ENCODE results near the gene TPD52L2.
"Not testable (repeated sequence)": the region's sequence is repeated elsewhere in the genome, so short reads cannot be mapped to it uniquely, and the experiment has no call there.

The TPD52L2 gene

DNA sequence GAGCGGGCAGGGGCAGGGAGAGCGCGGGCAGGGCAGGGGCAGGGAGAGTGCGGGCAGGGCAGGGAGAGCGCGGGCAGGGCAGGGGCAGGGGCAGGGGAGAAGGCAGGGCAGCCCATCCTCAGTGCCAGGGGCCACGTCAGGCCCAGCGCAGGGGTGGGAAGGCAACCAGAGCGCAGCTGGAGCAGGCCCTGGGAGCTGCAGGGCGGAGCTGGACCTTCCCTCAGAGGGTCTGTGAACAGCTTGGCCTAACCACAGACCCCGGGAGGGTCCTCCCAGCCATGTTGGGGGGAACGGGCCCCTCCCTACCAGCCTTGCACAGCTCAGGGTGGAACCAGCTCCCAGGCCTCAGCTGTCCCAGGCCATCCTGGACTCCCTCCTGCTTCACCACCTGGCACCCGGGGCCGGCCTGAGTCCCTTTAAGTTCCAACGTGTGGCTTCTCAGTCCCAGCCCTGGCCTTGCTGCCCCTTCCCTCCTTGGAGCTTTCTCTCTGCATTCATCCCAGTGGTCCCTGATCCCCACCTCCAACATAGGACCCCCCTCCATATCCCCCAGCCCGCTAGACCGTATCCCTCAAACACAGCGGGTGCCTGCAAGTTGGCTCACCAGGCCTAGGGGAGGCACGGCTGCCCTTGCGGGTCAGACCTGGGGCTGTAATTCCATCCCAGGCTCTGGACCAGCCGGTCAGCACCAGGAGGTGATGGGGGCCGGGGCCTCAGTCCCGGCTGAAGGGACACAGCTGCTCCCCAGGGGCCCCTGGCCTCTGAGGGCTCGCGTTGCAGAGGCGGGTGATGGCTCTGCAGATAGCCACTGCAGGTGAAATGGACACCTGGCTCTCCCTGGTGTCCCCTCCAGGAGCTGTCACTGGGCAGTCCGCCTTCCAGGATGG lies 28.4 kb upstream of the TPD52L2 start:
- DNase-seq = no peak

DNA sequence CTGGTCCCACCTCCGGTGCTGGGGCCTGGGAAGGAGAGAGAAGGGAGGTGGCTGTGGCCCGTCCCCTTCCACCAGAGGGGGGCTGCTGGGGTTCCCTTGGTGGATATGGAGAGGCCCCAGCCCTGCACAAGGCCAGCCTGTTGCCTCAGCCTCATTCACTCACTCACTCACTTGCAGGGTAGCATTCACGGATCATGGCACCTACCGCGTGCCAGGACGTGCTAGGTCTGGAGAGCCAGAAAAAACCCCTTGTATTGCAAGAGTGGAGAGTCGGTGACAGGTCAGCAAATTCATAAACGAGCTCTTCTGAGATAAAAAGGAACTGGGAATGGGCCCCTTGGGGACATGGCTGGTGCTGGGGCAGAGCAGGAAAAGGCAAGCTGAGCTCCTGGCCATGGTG lies 27.6 kb upstream of the TPD52L2 start:
- no peak for DNase-seq

DNA sequence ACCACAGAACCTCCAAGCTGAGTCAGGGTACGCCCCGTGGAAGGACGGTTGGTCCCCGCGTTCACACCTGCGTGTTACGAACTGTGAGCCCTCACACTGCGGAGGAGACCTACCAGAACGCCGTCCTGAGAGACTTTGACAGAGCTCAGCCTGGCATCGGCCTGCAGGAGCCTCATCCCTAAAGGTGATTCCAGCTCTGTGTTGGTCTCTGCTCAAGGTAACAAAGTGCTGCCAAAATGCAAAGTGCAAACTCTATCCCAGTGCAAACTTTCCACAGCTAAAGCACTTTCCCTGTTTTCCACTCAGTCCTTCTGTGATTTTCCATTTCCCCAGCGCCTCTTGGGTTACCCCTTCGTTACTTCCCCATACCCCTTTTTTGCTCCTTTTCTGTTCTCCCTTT lies 25.4 kb upstream of the TPD52L2 start:
- DNase-seq = no peak

DNA sequence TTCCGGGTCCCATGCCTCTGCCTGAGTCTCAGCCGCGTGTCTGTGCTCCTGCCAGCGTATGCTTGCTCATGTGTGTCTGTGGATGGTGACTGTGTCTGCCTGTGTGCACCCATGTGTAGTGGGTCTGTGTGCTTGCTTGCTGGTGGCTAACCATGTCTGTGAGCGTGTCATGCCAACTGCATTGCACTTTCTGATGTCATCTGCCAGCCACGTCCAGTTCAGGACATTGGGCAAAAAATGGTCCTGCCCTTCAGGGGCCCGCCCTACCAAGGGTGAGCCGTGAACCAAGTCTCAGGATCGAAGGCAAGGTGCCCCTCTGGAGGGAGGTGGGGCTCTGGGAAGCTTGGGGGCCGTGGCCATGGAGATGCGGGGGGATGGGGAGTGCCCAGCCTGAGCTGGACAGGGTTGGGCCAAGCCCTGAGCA lies 24.7 kb upstream of the TPD52L2 start:
- no peak for DNase-seq

DNA sequence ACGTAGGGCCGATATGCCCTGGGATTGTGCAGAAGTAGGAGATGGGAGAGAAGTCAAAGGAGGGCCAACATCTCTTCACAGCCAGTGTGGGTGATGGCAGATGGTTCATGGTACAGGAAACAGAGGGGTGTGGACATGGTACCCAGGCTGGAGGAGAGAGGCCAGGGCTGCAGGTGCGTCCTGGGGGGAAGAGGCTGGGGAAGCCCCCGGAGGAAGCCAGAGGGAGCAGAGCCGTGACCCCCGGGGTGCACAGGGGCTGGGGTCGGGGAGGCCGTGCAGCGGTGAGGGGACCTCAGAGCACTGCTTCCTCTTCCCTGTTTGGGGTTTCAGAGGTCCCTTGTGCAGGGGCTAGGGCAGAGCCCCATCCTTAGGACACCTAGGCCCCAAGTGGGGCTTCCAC lies 22.8 kb upstream of the TPD52L2 start:
- no peak for DNase-seq

DNA sequence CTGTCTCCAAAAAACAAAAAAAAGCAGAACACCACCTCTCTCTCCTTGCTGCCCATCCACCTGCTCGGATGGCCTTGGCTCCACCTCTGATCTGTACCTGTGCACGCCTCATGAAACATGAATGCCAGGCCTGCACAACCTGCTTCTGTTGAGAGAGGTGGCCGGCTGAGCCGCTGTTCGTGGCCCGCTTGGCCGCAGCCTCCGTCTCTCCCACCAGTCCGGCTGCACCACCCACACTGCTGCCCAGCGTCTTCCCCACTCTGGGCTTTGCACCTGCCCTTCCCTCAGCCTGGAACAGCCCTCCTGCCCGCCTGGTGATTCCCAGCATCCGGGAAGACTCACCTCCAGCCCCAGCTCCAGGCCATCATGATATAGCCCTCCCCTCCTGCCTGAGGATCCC lies 21.8 kb upstream of the TPD52L2 start:
- DNase-seq = no peak

DNA sequence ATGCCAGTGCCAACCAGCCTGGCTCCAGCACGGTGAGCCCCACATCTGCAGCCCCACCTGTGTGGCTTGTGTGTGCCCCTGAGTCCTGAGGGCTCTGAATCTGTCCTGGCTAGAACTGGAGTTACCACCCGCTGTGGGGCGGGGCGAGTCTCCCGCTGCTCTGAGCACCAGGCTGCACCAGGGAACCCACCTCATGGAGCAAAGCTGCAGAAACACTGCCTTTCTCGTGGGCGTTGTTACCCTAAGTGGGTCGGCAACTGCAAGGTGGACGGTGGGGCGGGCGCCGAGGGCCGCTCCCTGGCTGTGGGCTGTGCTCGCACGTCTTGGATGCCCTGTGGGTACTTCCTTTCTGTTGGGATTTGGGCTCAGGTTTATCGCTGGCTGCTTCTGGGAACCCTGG lies 21.3 kb upstream of the TPD52L2 start:
- DNase-seq = no peak

DNA sequence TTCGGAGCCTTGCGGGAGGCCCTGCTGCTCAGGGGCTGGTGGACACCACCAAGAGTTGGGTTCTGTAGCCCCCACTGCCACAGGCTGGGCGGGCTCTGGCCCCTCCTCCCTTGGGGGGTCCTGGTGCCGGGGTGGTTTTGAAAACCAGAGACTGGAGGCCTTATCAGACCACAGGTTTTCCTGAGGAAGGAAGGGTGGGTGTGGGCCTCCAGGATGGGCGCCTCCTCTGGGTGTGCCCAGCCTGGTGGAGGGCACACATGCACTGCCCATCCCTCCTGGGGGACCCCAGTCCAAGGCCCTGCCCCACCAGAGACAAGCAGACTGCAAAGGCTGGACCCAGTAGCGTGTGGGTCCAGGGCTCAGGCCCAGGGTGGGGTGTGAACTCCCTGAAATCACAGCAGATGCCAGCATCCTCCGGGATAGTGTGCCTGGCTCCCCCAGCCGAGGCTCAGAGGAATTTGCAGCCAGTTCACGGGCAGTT lies 20.5 kb upstream of the TPD52L2 start:
- no peak for DNase-seq

DNA sequence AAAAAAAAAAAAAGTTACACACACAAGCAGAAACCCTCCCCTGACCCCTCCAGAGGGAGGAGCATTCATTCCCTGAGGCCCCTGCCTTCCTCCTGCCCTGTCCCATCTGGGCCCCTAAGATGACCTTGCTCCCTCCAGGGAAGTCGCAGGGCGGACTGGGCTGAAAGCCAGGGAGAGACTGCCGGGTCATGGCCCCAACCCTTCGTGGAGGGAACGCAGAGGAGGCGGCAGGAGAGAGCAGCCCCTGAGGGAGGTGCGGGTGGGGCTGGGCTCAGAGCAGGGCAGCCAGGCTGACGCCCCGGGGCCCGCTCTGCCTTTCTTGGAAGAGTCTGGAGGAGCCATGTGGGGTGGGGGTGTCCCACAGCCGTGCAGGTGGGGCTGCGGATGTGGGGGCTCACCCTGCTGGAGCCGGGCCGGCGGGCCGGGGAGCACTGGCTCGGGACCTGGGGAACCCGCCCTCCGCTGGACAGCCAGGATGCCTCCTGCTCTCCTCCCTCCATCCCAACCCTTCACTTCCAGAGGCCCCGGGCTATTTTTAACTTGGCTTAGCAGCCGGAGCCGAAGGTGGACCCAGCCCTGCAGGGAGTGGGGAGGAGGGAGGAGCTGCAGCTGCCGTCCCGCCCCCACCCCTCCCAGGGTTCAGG lies 18.8 kb upstream of the TPD52L2 start:
- DNase-seq = peak; percentile 77

DNA sequence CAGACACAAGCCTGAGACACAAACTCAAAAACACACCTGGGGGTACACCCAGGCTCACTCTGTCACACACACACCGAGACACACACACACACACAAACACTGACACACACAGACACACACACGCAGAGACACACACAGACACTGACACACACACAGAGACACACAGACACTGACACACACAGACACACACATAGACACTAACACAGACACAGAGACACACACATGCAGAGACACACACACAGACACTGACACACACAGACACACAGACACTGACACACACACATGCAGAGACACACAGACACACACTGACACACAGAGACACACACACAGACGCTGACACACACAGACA lies 18.2 kb upstream of the TPD52L2 start:
- DNase-seq = no peak

DNA sequence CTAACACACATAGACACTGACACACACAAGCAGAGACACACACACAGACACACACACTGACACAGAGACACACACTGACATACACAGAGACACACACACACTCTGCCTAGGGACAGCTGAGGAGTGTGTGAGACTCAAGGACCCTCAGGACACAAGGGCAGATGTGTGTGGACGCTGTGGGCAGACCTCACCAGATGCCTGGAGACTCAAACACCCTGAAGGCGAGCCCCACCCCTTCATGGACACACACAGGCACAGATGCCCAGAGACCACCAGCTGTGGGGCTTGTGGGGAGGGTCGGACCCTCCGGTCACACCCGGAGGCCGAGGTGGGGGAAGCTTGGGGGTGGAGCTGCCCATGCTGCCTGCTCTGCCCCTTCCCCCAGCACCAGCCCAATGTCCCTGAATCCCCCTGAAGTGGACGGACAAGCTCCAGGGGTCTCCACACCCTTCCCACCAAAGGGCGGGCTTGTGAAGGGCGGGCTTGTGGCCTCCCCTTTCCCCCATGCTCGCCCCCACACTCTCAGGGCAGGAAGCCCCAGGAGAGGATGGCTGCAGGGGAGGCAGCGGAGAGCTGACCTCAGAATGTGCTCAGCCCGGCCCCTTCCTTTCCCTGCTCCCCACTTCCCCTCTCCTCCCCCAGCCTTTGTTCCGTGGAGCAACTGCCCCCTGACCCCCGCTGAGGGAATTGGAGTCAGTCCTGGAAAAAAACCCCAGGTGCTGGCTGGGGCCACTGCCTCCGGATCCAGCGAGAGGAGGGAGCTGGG lies 17.6 kb upstream of the TPD52L2 start:
- DNase-seq = no peak

DNA sequence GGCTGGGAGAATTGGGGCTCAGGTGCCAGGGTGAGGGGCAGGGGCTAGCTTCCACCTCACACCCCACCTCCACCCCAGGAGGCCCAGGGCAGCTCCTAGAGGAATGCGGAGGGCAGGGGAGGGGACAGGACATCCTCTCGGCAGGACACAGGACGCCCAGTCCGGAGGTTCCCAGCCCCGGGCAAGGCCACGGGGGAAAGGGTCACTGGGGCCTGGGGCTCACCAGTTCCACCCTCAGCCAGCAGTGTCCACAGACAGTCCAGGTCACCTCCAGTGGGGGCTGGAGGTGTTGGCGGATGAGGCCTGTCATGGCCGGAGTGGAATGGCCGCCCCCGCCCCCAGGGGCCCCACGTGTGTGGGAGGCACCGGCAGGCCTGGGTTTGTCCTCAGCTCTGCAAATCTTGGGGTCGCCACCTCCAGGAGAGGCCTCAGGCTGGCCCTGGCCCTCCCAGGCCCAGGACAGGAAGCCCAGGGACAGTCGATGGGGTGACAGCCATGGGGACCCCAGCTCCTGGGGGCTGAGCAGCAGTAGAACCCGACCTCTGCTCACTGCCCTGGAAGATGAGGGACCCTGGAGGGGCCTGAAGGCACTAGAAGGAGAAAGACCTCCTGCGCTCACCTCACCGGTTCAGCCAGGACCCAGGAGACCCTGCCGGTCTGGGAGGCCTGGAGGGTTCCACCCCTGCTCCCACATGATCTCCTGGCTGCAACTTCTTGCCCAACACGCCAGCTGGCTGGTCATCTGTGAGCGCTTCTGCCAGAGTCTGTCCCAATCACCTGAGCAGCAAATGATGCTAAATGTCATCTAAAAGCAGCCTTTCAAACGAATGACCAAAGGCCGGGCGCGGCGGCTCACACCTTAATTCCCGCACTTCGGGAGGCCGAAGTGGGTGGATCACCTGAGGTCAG lies 16.8 kb upstream of the TPD52L2 start:
- no peak for DNase-seq

DNA sequence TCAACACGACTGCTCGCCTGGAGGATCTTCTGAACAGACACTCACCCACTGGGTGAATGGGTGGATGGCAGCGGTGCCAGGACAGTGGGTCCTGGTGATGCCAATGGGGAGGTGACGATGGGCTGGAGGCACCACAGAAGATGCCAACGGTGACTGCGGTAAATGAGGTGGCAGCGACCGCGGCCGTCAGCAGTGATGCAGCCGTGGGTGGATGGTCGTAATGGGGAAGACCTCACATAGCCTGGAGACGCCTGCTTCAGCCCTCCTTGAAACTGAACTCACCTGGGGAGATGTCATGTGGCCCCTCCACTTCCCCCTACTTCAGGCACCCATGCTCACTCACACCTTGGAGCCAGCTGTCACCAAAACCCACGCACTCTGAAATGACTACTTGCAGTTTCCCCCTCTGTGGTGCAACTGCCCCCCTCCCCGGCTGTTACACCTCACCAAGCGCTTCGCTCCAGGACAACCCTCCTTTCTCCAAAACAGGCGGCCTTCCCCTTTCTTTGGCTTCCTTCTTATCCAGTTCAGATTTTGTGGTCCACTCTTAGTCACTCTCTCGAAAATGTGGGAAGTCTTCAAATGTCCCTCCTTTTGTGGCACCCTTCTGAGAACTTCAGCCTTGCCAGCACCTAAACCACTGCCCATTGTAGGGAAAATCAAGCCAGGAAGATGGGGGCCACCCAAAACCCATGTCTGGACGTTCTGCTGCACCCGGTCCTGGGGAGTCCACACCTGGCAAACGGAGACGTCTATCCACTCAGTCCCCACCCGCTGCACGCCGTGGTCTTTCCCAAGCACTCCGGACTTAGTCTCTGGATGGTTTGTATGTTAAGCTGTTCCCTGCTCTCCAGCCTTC lies 14.2 kb upstream of the TPD52L2 start:
- DNase-seq = no peak

DNA sequence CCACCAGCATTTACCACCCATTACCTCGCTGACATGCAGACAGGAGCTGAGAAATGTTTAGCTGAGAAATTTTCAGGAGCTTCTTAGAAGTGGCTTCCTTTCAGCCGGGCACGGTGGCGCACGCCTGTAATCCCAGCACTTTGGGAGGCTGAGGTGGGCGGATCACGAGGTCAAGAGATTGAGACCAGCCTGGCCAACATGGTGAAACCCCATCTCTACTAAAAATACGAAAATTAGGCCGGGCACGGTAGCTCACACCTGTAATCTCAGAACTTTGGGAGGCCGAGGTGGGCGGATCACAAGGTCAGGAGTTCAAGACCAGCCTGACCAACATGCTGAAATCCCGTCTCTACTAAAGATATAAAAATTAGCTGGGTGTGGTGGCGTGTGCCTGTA lies 13.5 kb upstream of the TPD52L2 start:
- DNase-seq = not testable (repeated sequence)

DNA sequence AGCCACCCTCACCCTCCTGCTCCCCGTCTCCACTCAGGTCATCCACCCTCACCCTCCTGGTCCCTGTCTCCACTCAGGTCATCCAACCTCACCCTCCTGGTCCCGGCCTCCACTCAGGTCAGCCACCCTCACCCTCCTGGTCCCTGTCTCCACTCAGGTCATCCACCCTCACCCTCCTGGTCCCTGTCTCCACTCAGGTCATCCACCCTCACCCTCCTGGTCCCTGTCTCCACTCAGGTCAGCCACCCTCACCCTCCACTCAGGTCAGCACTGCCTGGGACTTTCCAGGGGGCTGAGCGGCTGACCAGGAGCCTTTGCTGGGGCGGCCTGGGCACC lies 11.4 kb upstream of the TPD52L2 start:
- DNase-seq = not testable (repeated sequence)

DNA sequence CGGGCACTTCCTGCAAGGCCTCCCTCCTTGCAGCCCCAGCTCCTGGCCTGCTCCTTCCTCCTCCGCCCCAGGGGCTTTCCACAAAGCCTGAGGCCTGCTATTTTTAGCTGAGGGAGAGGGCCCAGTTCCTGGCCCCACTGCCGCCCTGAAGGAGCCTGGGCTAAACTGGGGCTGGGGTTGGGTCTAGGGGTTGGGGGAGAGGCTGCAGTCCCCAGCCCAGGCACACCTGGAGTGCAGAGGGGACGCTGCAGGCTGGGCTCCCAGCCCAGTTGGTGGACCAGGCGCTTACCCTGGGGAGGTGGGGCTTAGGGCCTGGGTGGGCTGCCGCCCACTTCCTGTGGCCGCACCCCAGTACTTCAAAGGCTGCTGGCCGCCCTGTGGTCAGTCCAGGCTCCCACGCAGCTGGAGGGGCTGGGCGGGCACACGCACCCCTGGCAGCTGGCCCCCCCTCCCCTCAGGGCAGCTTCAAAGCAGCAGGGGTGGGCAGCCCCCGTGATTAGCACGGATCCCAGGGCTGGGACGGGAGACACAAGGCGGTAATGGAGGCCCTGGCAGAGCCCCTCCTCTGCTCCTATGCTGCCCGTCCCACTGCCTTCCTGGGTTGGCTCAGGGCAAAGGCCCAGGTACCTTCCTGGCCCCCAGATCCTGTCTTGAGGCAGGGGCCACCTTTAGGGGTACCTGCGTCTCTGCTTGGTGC lies 10.9 kb upstream of the TPD52L2 start:
- DNase-seq = peak; percentile 51

DNA sequence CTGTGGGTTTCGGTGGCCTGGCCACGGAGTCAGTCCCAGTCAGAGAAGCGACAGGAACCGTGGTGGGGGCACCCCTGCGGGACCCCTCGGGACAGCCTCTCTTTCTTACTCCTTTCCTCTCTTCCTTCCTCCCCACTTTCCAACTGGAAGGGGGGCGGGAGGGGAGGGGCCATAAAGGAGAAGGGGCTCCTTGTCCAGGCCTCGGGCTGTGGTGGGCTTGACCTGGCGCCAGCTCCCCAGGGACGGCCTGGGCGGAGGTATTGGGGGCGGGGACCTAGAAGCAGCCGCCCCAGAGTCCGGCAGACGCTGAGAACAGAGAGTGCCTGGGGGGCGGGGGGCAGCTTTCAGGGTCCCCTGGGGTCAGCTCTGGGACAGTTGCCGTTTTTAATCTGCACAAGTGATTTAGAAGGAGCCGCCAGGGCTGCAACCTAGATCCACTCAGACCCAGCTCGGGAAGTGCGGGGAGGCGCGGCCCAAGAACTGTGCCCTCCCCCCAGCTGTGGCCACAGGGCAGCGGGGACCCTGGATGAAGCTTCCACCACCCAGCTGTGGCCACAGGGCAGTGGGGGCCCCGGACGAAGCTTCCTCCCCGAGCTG lies 10.2 kb upstream of the TPD52L2 start:
- DNase-seq = no peak

DNA sequence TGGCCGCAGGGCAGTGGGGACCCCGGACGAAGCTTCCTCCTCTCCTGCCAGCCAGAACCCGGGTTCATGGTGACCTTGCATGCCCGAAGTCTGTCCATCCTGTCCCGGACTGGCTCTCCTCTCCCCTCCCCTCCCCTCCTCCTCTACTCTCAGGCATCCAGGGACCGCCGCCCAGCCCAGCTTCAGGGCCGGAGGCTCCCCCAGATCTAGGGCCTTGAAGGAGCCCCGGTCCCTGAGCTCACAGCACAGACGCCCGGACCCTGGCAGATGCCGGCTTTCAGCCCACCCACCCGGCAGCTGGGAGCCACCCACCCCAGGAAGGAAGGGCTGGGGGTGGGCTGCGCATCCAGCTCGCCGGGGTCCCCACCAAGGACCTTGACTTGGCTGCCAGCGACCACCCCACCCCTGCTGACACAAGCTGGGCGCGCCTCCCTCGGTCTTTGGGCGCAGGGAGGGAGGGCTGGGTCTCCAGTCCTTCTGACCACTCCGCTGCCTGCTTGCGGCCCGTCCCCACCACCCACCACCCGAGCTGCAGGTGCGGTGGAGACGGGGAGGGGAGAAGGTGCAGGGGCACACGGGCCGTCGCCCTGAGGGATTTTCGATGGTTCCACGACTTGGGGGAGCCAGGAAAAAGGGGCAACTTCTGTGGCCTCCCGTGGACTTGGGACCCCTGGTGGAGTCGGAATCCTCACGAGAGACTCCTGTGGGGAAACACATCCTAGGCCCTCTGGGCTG lies 9.5 kb upstream of the TPD52L2 start:
- no peak for DNase-seq

DNA sequence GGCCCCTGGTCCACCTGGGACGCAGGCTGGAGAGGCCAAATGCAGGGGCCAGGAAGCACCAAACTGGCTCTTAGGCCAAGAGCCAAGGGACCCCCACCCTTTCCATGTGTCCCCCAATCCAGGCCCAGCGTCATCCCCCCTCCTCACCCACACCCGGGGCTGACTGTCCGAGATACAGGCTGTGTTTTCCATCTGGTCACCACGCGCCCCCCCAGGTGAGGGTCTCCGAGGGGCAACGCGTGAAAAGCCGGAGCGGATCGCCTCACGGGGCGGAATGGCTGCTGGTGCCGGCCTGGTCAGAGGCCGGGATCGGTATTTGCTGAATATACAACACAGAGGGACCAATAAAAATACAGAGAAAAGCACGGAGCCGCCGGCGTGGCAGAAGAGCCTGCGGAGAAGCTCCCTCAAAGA lies 9.0 kb upstream of the TPD52L2 start:
- DNase-seq = no peak

Measured in NCI-H226 (cell line).